Neural crest cell (in vitro differentiated cells): ENCODE measurements around the gene MROH8. TPM values are rescaled to one million over a fixed set of nuclear protein-coding genes. Genes with fewer than 3 reads are reported as not detected.

Experiments used
- DNase-seq: peaks from one replicate; pipeline ENCODE4 v3.0.0; 2021; ENCODE audit warnings: low read depth, mixed read lengths, low spot score
- H3K27ac Mint-ChIP-seq: one replicate; pipeline ENCODE4 v1.8.0; 2021; ENCODE audit warnings: mild to moderate bottlenecking, mixed read lengths; ENCODE audit not compliant: unreplicated experiment
- H3K27me3 Mint-ChIP-seq: 2 replicates; pipeline ENCODE4 v1.8.0; 2021; ENCODE audit warnings: low read depth, mild to moderate bottlenecking, mixed read lengths
- H3K36me3 Mint-ChIP-seq: 2 replicates; pipeline ENCODE4 v1.8.0; 2021; ENCODE audit warnings: low read depth, mild to moderate bottlenecking, mixed read lengths
- H3K4me1 Mint-ChIP-seq: 2 replicates; pipeline ENCODE4 v1.8.0; 2021; ENCODE audit warnings: mixed read lengths
- H3K4me3 Mint-ChIP-seq: one replicate; pipeline ENCODE4 v1.8.0; 2021; ENCODE audit warnings: mild to moderate bottlenecking, mixed read lengths
- H3K9me3 Mint-ChIP-seq: 2 replicates; pipeline ENCODE4 v1.8.0; 2021; ENCODE audit warnings: mixed read lengths
- CTCF ChIP-seq: fragments of 200-600 bp; sonication (generic); conservative IDR thresholded peaks from 2 replicates; pipeline ENCODE4 v1.5.0; 2021; ENCODE audit warnings: antibody characterized with exemption, mild to moderate bottlenecking
- total RNA-seq: library from RNA; stranded (reverse); gene quantifications from 2 replicates; pipeline ENCODE4 v1.2.1, GENCODE V29; 2021

The MROH8 gene
- total RNA-seq, 1 donor from 2014 or later: 7.6 TPM

GRCh38 chr20:37162646-37163045 is 16.7 kb downstream of the MROH8 start:
- no peak for TF ChIP-seq CTCF
- H3K36me3 Mint-ChIP-seq: no peaks in the 10 kb centered on the region

DNA sequence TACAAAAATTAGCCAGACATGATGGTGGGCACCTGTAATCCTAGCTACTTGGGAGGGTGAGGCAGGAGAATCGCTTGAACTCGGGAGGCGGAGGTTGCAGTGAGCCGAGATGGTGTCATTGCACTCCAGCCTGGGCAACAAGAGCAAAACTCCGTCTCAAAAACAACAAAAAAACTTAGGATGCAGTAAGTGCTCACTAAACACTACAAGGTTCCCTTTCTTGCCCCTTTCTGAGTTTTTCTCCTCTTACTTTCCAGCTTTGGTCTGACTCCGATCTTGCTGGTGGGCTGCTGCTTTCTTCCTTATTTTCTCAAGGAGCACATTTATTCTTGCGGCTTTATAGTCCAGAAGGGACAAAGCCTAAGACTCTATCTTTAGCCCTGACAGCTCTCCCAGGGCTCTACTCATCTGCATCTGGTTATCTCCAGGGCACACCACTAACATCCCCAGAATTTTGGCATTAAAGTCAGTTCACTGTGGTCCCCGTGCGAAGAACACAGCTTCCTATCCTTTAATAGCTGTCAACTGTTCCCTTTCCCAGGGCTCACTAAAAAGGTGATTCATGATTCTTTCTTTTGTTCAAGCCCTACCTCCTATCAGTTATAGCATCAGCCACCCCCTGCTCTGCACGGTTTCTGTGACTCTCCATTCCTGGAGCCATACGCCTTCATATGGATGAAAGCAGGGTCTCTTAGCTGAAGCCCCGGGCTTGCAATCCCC is 17.4 kb downstream of the MROH8 start:
- no peak for TF ChIP-seq CTCF
- H3K27ac Mint-ChIP-seq: no peak overlapping the region
- no peaks in the 10 kb centered on the region for H3K27me3 Mint-ChIP-seq
- no peaks in the 10 kb centered on the region for H3K9me3 Mint-ChIP-seq
- no peak overlapping the region for H3K4me3 Mint-ChIP-seq
- no peak for DNase-seq
- no peaks in the 10 kb centered on the region for H3K36me3 Mint-ChIP-seq
- H3K4me1 Mint-ChIP-seq: no peaks in the 10 kb centered on the region

More at GRCh38 chr20:37162646-37163045, 16.7 kb downstream of the MROH8 start:
- DNase-seq: no peak
- no peak overlapping the region for H3K4me3 Mint-ChIP-seq
- H3K27me3 Mint-ChIP-seq: no peaks in the 10 kb centered on the region
- H3K27ac Mint-ChIP-seq: no peak overlapping the region
- no peaks in the 10 kb centered on the region for H3K4me1 Mint-ChIP-seq
- no peaks in the 10 kb centered on the region for H3K9me3 Mint-ChIP-seq

GRCh38 chr20:37160683-37161082 is 18.7 kb downstream of the MROH8 start:
- Mint-ChIP-seq H3K36me3 (no peaks in the 10 kb centered on the region), H3K9me3 (no peaks in the 10 kb centered on the region), H3K27me3 (no peaks in the 10 kb centered on the region), H3K4me1 (no peaks in the 10 kb centered on the region), H3K27ac (no peak overlapping the region), H3K4me3 (no peak overlapping the region)
- TF ChIP-seq CTCF: no peak
- no peak for DNase-seq

DNA sequence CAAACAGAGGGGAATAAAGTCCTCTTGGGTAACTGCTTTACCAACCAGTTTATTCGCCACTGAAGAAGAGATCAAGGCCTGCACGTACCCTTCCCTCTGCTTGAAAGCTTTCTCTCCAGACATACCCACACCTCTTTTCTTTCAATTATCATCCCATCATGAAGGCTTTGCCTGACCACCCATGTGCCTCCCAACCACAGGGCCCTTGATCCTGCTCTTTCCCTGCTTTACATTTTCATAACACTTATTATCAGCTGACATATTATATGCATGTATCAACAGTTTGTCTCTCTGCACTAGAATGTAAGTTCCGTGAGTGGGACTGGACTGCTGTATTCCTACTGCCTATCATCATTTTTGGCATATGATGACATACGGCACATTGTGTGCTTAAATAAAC is 21.1 kb downstream of the MROH8 start:
- Mint-ChIP-seq H3K4me3 (no peak overlapping the region), H3K36me3 (peaks cover 2% of the 10 kb centered on the region), H3K27me3 (no peaks in the 10 kb centered on the region), H3K9me3 (no peaks in the 10 kb centered on the region), H3K4me1 (no peaks in the 10 kb centered on the region), H3K27ac (no peak overlapping the region)
- DNase-seq: no peak
- TF ChIP-seq CTCF: no peak

GRCh38 chr20:37155987-37156386 is 23.4 kb downstream of the MROH8 start:
- DNase-seq: no peak
- Mint-ChIP-seq H3K27ac (no peak overlapping the region), H3K4me3 (no peak overlapping the region), H3K36me3 (peaks cover 5% of the 10 kb centered on the region), H3K27me3 (no peaks in the 10 kb centered on the region), H3K9me3 (no peaks in the 10 kb centered on the region), H3K4me1 (no peaks in the 10 kb centered on the region)
- no peak for TF ChIP-seq CTCF
